ENCODE measurements around the gene EGFL7. TPM values are rescaled to one million over a fixed set of nuclear protein-coding genes. Genes with fewer than 3 reads are reported as not detected.

The EGFL7 gene
- total and polyA plus RNA-seq, 7 donors = 6.0 to 75.6 (median 43.4) TPM

GRCh38 chr9:136689108-136689460 lies 26.4 kb downstream of the EGFL7 start:
- no peaks in the 10 kb centered on the region for H3K36me3 ChIP-seq
- intact Hi-C loops (cut with DNase I) = no loop called here
- peaks cover 0 to 55% (median 46%) of the 10 kb centered on the region in 4 donors for H3K4me1 ChIP-seq
- no peak overlapping the region for H3K4me3 ChIP-seq
- H3K27ac ChIP-seq = peak overlapping the region in 1 of 4 donors; percentile 76
- WGBS, 2 donors = 63 to 77% methylated on average over 7 of the region's 7 CpGs
- H3K27me3 ChIP-seq = no peaks in the 10 kb centered on the region
- TF ChIP-seq POLR2A (IDR thresholded peaks at IDR 0.05) = no peak
- no peak for TF ChIP-seq EP300 (IDR thresholded peaks at IDR 0.05)
- no peak for TF ChIP-seq CTCF (IDR thresholded peaks at IDR 0.05)
- no peak for TF ChIP-seq POLR2AphosphoS5 (IDR thresholded peaks at IDR 0.05)
- no peak for DNase-seq
- no peaks in the 10 kb centered on the region for H3K9me3 ChIP-seq

GRCh38 chr9:136690104-136690805 lies 27.5 kb downstream of the EGFL7 start:
- DNase-seq = no peak
- Histone ChIP-seq H3K4me3 (no peak overlapping the region), H3K4me1 (peaks cover 0 to 58% (median 45%) of the 10 kb centered on the region in 4 donors), H3K9me3 (no peaks in the 10 kb centered on the region), H3K36me3 (no peaks in the 10 kb centered on the region), H3K27ac (peak overlapping the region; percentile 64 to 78 (median 74)), H3K27me3 (no peaks in the 10 kb centered on the region)
- intact Hi-C loops (cut with DNase I) = loop anchor here (5.0 kb wide), 1 partner anchor 203 kb away; no protein-coding TSS in a partner anchor
- TF ChIP-seq POLR2A (IDR thresholded peaks at IDR 0.05) (no peak), POLR2AphosphoS5 (IDR thresholded peaks at IDR 0.05) (no peak), CTCF (IDR thresholded peaks at IDR 0.05) (no peak), EP300 (IDR thresholded peaks at IDR 0.05) (no peak)
- WGBS, 2 donors = 88 to 90% methylated on average over 25 of the region's 25 CpGs

GRCh38 chr9:136690806-136691261 lies 28.1 kb downstream of the EGFL7 start:
- TF ChIP-seq CTCF (IDR thresholded peaks at IDR 0.05) (no peak), POLR2A (IDR thresholded peaks at IDR 0.05) (no peak), POLR2AphosphoS5 (IDR thresholded peaks at IDR 0.05) (no peak), EP300 (IDR thresholded peaks at IDR 0.05) (no peak)
- H3K36me3 ChIP-seq = no peaks in the 10 kb centered on the region
- no peaks in the 10 kb centered on the region for H3K27me3 ChIP-seq
- intact Hi-C loops (cut with DNase I) = loop anchor here (5.0 kb wide), 1 partner anchor 204 kb away; no protein-coding TSS in a partner anchor
- no peaks in the 10 kb centered on the region for H3K9me3 ChIP-seq
- H3K4me1 ChIP-seq = peaks cover 0 to 58% (median 42%) of the 10 kb centered on the region in 4 donors
- peak; percentile 80 for DNase-seq
- 77 to 81% methylated on average over 15 of the region's 15 CpGs for WGBS, 2 donors
- H3K4me3 ChIP-seq = no peak overlapping the region
- peak overlapping the region; percentile 64 to 78 (median 74) for H3K27ac ChIP-seq

GRCh38 chr9:136691316-136692184 lies 28.8 kb downstream of the EGFL7 start:
- H3K27ac ChIP-seq = peak overlapping the region; percentile 64 to 78 (median 74)
- no peak for DNase-seq
- intact Hi-C loops (cut with DNase I) = loop anchor here (5.0 kb wide), 1 partner anchor 204 kb away; no protein-coding TSS in a partner anchor
- H3K36me3 ChIP-seq = no peaks in the 10 kb centered on the region
- no peaks in the 10 kb centered on the region for H3K9me3 ChIP-seq
- H3K4me3 ChIP-seq = no peak overlapping the region
- peaks cover 0 to 52% (median 37%) of the 10 kb centered on the region in 4 donors for H3K4me1 ChIP-seq
- TF ChIP-seq CTCF (IDR thresholded peaks at IDR 0.05) = no peak
- H3K27me3 ChIP-seq = no peaks in the 10 kb centered on the region
- 84 to 90% methylated on average over 29 of the region's 29 CpGs for WGBS, 2 donors

All from sigmoid colon (tissue), 7 donors.